GM19351 (cell line): ENCODE measurements around the gene SFSWAP.

Source experiments
- ATAC-seq: cut with Tn5 transposase; IDR thresholded peaks from one replicate; pipeline ENCODE4 v1.9.1; 2021; ENCODE audit warnings: mild to moderate bottlenecking, moderate library complexity; ENCODE audit not compliant: unreplicated experiment

Gene SFSWAP

GRCh38 chr12:131784909-131785762 lies 74.2 kb downstream of the SFSWAP start:
- no peak for ATAC-seq

DNA sequence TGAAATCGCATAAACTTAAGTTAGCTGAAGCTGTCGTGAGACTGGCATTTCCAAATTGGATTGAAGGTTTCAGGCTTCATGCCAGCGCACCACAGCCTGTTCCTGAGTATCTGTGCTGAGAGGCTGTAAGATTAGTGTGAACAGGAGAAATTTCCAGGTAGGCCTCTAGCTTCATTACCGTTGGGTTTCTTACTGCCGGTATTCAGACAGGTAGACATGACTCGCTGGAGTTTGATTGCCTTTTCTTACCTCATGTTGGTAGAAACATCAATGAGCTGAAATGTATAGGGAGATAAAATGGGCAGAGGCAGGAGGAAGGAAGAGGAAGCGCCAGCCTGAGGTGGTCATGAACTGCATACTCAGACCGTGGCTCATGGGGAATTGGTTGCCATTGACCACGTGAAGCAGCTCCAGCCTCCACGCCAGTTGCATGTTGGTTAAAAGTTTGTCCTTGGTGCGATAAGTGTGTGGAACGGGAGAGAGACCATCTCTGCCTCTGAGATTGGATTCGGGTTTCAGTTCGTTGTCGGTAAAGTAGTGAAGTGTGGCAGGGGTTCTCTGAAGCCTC lies 75.0 kb downstream of the SFSWAP start:
- ATAC-seq: no peak

GRCh38 chr12:131786331-131786730 lies 75.4 kb downstream of the SFSWAP start:
- no peak for ATAC-seq

DNA sequence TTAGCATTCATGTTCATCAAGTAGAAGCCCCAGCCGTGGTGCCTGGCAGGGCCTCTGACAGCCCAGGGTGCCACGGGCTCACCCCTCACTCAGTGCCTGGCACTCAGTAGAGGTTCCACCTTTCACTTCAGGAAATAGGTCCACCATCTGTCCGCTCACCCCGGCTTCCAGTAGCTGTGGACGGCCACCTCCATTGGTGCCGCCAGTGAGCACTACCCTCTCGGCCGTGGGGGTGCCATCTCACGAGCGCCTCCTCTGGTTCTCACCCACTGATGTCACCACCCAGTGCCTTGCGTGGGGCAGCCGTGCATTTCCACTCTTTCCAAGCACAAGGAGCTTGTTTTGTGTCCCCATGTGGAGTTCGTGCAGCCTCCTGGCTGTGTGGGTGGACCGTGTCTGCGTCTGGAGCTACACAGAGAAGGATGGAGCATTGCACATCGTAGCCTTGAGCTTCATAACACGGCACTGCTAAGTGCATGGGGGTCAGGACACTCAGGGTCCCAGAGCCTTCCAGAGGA lies 76.3 kb downstream of the SFSWAP start:
- ATAC-seq: no peak

GRCh38 chr12:131788070-131788469 lies 77.2 kb downstream of the SFSWAP start:
- ATAC-seq: no peak

- no peak for ATAC-seq
These were observed 78.7 kb downstream of the SFSWAP start for GRCh38 chr12:131789638-131790037.

- ATAC-seq: no peak
These were observed 82.5 kb downstream of the SFSWAP start for GRCh38 chr12:131793243-131794022.

- ATAC-seq: no peak
These were observed 83.2 kb downstream of the SFSWAP start for GRCh38 chr12:131794061-131794460.

- ATAC-seq: no peak
These were observed 83.7 kb downstream of the SFSWAP start for GRCh38 chr12:131794573-131794972.

GRCh38 chr12:131795064-131795463 lies 84.2 kb downstream of the SFSWAP start:
- ATAC-seq: no peak

- no peak for ATAC-seq
These were observed 85.0 kb downstream of the SFSWAP start for GRCh38 chr12:131795690-131796410.

DNA sequence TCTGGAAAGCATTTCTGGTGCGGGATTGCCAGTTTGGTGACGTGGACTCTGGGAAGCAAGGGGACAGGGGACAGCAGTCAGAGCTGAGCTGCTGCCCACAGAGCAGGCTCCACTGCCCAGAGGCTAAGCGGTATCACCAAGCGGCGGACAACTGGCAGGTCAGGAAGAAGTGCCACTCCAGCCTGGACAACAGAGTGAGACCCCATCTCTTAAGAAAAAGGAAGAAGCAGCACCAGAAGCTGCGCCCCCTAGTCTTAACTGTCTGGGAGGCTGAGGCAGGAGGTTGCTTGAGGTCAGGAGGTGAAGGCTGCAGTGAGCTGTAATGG lies 85.5 kb downstream of the SFSWAP start:
- ATAC-seq: no peak

DNA sequence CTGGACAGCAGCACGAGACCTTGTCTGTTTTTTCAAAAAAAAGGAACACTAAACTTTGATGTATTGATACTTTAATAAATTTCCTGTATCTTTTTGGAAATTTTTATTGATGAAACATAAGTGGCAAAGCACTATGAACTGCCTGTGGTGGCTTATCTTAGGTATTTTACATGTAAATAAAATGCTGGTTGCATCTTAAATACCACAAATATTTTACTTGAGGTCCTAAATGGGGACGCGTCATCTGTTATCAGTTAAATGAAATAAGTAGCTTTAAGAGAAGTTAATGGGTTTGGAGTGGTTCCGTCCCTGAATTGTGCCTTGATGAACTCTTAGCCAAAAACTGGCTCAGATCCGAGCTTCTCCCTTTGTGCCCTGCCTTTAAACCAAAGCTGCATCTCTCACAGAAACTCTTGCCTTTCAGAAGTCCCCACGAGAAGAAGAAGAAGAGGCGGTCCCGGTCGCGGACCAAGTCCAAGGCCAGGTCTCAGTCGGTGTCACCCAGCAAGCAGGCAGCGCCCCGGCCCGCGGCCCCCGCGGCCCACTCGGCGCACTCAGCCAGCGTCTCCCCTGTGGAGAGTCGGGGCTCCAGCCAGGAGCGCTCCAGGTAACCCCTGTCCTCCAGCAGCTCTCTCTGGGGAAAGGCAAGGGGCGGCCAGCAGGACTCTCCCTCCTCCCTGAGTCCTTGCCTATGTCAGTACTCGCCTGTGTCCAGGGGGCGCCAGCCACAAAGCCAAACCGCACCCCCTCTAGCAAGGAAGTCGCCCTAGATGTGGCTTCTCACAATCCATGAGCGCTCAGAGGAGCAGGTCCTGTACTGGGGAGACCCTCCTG lies 86.1 kb downstream of the SFSWAP start:
- ATAC-seq: no peak

- ATAC-seq: no peak
These were observed 86.7 kb downstream of the SFSWAP start for GRCh38 chr12:131797588-131797934.

DNA sequence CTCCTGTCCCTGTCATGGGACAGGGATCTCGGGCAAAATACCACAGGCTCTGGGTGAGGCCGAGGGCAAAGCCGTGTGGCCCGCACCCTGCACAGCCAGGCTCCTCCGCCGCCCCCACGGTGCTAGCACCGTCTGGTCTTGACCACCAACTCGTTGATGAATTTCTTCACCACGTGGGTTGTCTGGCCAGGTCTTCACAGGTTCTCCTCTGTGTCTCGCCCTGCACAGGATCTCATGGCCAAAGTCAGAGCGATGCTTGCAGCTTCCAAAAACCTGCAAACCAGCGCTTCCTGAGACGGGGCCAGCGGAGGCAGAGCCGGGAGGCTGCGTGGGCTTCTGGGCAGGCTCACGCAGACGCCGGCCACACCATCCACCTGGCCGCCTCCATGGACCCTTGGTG lies 88.3 kb downstream of the SFSWAP start:
- no peak for ATAC-seq

GRCh38 chr12:131799828-131800593 lies 89.1 kb downstream of the SFSWAP start:
- no peak for ATAC-seq

GRCh38 chr12:131800594-131801135 lies 89.8 kb downstream of the SFSWAP start:
- ATAC-seq: no peak

DNA sequence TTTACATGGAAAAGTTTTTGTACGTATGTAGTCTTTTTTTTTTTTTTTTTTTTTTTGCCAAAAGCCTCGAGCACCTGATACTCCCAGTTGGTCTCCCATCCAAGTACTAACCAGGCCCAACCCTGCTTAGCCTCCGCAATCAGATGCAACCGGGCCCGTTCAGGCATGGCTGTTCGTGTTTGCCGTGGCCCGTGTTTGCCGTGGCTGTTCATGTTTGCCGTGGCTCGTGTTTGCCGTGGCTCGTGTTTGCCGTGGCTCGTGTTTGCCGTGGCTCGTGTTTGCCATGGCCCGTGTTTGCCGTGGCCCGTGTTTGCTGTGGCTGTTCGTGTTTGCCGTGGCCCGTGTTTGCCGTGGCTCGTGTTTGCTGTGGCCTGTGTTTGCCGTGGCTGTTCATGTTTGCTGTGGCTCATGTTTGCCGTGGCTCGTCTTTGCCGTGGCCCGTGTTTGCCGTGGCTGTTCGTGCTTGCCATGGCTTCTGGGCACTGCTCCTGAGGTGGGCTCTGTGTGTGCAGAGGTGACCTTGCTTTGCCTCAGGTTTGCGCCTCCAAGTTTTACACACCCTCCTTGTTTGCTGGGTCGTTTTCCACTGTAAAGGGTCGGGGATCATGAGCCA lies 90.5 kb downstream of the SFSWAP start:
- ATAC-seq: no peak
